Fibroblast of skin of right biceps (primary cell): ENCODE results near the gene HIBADH.
"Not testable (repeated sequence)": the region's sequence is repeated elsewhere in the genome, so short reads cannot be mapped to it uniquely, and the experiment has no call there.

Source experiments
- DNase-seq: peaks from one replicate; pipeline ENCODE4 v3.0.0-alpha.2; 2013

HIBADH gene

GRCh38 chr7:27533652-27534081 lies 129.0 kb downstream of the HIBADH start:
- no peak for DNase-seq

GRCh38 chr7:27532314-27532713 lies 130.4 kb downstream of the HIBADH start:
- peak; percentile 48 for DNase-seq

GRCh38 chr7:27527348-27527714 lies 135.4 kb downstream of the HIBADH start:
- DNase-seq: no peak

- no peak for DNase-seq
These were observed 135.9 kb downstream of the HIBADH start for GRCh38 chr7:27526611-27527347.

GRCh38 chr7:27526131-27526530 lies 136.6 kb downstream of the HIBADH start:
- DNase-seq: no peak

- DNase-seq: no peak
These were observed 139.4 kb downstream of the HIBADH start for GRCh38 chr7:27523321-27523720.

- DNase-seq: no peak
These were observed 140.1 kb downstream of the HIBADH start for GRCh38 chr7:27522566-27522965.

- peak; percentile 61 for DNase-seq
These were observed 141.6 kb downstream of the HIBADH start for GRCh38 chr7:27520815-27521790.

GRCh38 chr7:27519793-27520469 lies 142.8 kb downstream of the HIBADH start:
- DNase-seq: no peak

GRCh38 chr7:27518561-27519350 lies 143.9 kb downstream of the HIBADH start:
- DNase-seq: no peak

- no peak for DNase-seq
These were observed 146.3 kb downstream of the HIBADH start for GRCh38 chr7:27516421-27516820.

- peak; percentile 8 for DNase-seq
These were observed 146.8 kb downstream of the HIBADH start for GRCh38 chr7:27515933-27516332.

- DNase-seq: no peak
These were observed 147.8 kb downstream of the HIBADH start for GRCh38 chr7:27514861-27515260.

GRCh38 chr7:27513885-27514284 lies 148.8 kb downstream of the HIBADH start:
- DNase-seq: no peak

- DNase-seq: not testable (repeated sequence)
These were observed 151.3 kb downstream of the HIBADH start for GRCh38 chr7:27511370-27511769.

GRCh38 chr7:27510541-27510940 lies 152.1 kb downstream of the HIBADH start:
- DNase-seq: no peak

- DNase-seq: not testable (repeated sequence)
These were observed 160.8 kb downstream of the HIBADH start for GRCh38 chr7:27501879-27502278.

GRCh38 chr7:27501001-27501400 lies 161.7 kb downstream of the HIBADH start:
- no peak for DNase-seq

GRCh38 chr7:27492224-27492623 lies 170.5 kb downstream of the HIBADH start:
- DNase-seq: no peak

GRCh38 chr7:27491534-27491933 lies 171.1 kb downstream of the HIBADH start:
- DNase-seq: no peak

GRCh38 chr7:27487509-27487908 lies 175.2 kb downstream of the HIBADH start:
- no peak for DNase-seq

GRCh38 chr7:27484451-27484850 lies 178.2 kb downstream of the HIBADH start:
- no peak for DNase-seq
